Measurements from ENCODE around the gene MON1B.
"Not testable (repeated sequence)": the region's sequence is repeated elsewhere in the genome, so short reads cannot be mapped to it uniquely, and the experiment has no call there.

MON1B gene

GRCh38 chr16:77190478-77191258 is at the start of gene MON1B:
Gene MON1B, plus strand, starts transcription at chr16:77191190. Its CDS starts 296 bp downstream, at chr16:77191486.
- DNase-seq (ENCODE audit: low read depth) = peak; percentile 99

- no peak for DNase-seq (ENCODE audit: low read depth)
These were observed 47.6 kb upstream of the MON1B start for GRCh38 chr16:77143364-77143763.

GRCh38 chr16:77148121-77148520 is 42.9 kb upstream of the MON1B start:
- DNase-seq (ENCODE audit: low read depth) = no peak

- DNase-seq (ENCODE audit: low read depth) = peak; percentile 8
These were observed 33.5 kb upstream of the MON1B start for GRCh38 chr16:77157346-77158058.

GRCh38 chr16:77158293-77158692 is 32.7 kb upstream of the MON1B start:
- DNase-seq (ENCODE audit: low read depth) = no peak

- no peak for DNase-seq (ENCODE audit: low read depth)
These were observed 26.0 kb upstream of the MON1B start for GRCh38 chr16:77165006-77165405.

GRCh38 chr16:77165536-77166236 is 25.3 kb upstream of the MON1B start:
- not testable (repeated sequence) for DNase-seq (ENCODE audit: low read depth)

- DNase-seq (ENCODE audit: low read depth) = no peak
These were observed 24.3 kb upstream of the MON1B start for GRCh38 chr16:77166726-77167125.

- DNase-seq (ENCODE audit: low read depth) = no peak
These were observed 22.1 kb upstream of the MON1B start for GRCh38 chr16:77168901-77169300.

GRCh38 chr16:77169650-77170236 is 21.2 kb upstream of the MON1B start:
- no peak for DNase-seq (ENCODE audit: low read depth)

GRCh38 chr16:77170805-77171204 is 20.2 kb upstream of the MON1B start:
- DNase-seq (ENCODE audit: low read depth) = no peak

GRCh38 chr16:77171745-77172635 is 19.0 kb upstream of the MON1B start:
- peak; percentile 35 for DNase-seq (ENCODE audit: low read depth)

- DNase-seq (ENCODE audit: low read depth) = no peak
These were observed 18.0 kb upstream of the MON1B start for GRCh38 chr16:77172951-77173350.

- no peak for DNase-seq (ENCODE audit: low read depth)
These were observed 7.9 kb upstream of the MON1B start for GRCh38 chr16:77183137-77183536.

- not testable (repeated sequence) for DNase-seq (ENCODE audit: low read depth)
These were observed 4.7 kb upstream of the MON1B start for GRCh38 chr16:77186298-77186697.

GRCh38 chr16:77190190-77190477 is 856 bp upstream of the MON1B start:
- DNase-seq (ENCODE audit: low read depth) = no peak

- DNase-seq (ENCODE audit: low read depth) = no peak
These were observed 424 bp downstream of the MON1B start for GRCh38 chr16:77191259-77191969.

- no peak for DNase-seq (ENCODE audit: low read depth)
These were observed 2.4 kb downstream of the MON1B start for GRCh38 chr16:77193377-77193776.

GRCh38 chr16:77194295-77195231 is 3.6 kb downstream of the MON1B start:
- no peak for DNase-seq (ENCODE audit: low read depth)

GRCh38 chr16:77195411-77195810 is 4.4 kb downstream of the MON1B start:
- DNase-seq (ENCODE audit: low read depth) = no peak
